HEK293 (cell line): ENCODE measurements around the gene EEF2K.

Experiments
- CTCF ChIP-seq: fragments of 450-650 bp; formaldehyde crosslinking; IDR thresholded peaks from 2 replicates; pipeline ENCODE4 v1.5.1; 2016; ENCODE audit warnings: missing biosample characterization, missing genetic modification characterization
- REST ChIP-seq: fragments of 450-650 bp; formaldehyde crosslinking; IDR thresholded peaks from 2 replicates; pipeline ENCODE4 v1.5.1; 2016; ENCODE audit warnings: missing biosample characterization, missing genetic modification characterization
- YY1 ChIP-seq: fragments of 450-650 bp; formaldehyde crosslinking; IDR thresholded peaks from 2 replicates; pipeline ENCODE4 v1.5.1; 2018; ENCODE audit warnings: missing biosample characterization, missing genetic modification characterization
- ZFP41 ChIP-seq: fragments of 450-650 bp; formaldehyde crosslinking; IDR thresholded peaks from 2 replicates; pipeline ENCODE4 v1.5.1; 2016; ENCODE audit warnings: missing biosample characterization, missing genetic modification characterization, borderline replicate concordance
- ZNF174 ChIP-seq: fragments of 450-650 bp; formaldehyde crosslinking; IDR thresholded peaks from 2 replicates; pipeline ENCODE4 v1.5.0; 2017; ENCODE audit warnings: missing biosample characterization, mild to moderate bottlenecking, missing genetic modification characterization
- ZNF548 ChIP-seq: fragments of 450-650 bp; formaldehyde crosslinking; IDR thresholded peaks from 2 replicates; pipeline ENCODE4 v1.5.1; 2016; ENCODE audit warnings: missing biosample characterization, missing genetic modification characterization
- ZNF558 ChIP-seq: fragments of 450-650 bp; formaldehyde crosslinking; IDR thresholded peaks from 2 replicates; pipeline ENCODE4 v1.5.1; 2016; ENCODE audit warnings: missing biosample characterization, missing genetic modification characterization
- ZNF707 ChIP-seq: fragments of 450-650 bp; formaldehyde crosslinking; IDR thresholded peaks from 2 replicates; pipeline ENCODE4 v1.5.1; 2016; ENCODE audit warnings: missing biosample characterization, missing genetic modification characterization
- ZNF76 ChIP-seq: fragments of 450-650 bp; formaldehyde crosslinking; IDR thresholded peaks from 2 replicates; pipeline ENCODE4; 2016; ENCODE audit warnings: low read depth, missing biosample characterization, missing genetic modification characterization, borderline replicate concordance

- TF ChIP-seq ZNF76 (tag by site-specific recombination) (no peak), CTCF (no peak), ZFP41 (tag by site-specific recombination) (no peak), ZNF174 (tag by site-specific recombination) (no peak), ZNF707 (tag by site-specific recombination) (no peak), ZNF558 (tag by site-specific recombination) (no peak), REST (no peak), ZNF548 (tag by site-specific recombination) (no peak), YY1 (tag by site-specific recombination) (no peak)
Observed at GRCh38 chr16:22307838-22308237, 101.8 kb downstream of the EEF2K start.
